Measurements from ENCODE around the gene SPAG7.

GRCh38 chr17:4942760-4943508 is 24.7 kb downstream of the SPAG7 start:
- TF ChIP-seq, protein P1, sequence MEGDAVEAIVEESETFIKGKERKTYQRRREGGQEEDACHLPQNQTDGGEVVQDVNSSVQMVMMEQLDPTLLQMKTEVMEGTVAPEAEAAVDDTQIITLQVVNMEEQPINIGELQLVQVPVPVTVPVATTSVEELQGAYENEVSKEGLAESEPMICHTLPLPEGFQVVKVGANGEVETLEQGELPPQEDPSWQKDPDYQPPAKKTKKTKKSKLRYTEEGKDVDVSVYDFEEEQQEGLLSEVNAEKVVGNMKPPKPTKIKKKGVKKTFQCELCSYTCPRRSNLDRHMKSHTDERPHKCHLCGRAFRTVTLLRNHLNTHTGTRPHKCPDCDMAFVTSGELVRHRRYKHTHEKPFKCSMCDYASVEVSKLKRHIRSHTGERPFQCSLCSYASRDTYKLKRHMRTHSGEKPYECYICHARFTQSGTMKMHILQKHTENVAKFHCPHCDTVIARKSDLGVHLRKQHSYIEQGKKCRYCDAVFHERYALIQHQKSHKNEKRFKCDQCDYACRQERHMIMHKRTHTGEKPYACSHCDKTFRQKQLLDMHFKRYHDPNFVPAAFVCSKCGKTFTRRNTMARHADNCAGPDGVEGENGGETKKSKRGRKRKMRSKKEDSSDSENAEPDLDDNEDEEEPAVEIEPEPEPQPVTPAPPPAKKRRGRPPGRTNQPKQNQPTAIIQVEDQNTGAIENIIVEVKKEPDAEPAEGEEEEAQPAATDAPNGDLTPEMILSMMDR (conservative IDR thresholded peaks at IDR 0.05; ENCODE audit: low read length), result no peak
- TF ChIP-seq EZH2phosphoT487 (IDR thresholded peaks at IDR 0.05; ENCODE audit: borderline replicate concordance, low read depth, low read length), result no peak
